Measurements from ENCODE around the gene E2F6.
A peak's percentile ranks its signal among the peaks of the same experiment; 100 is the strongest.

E2F6 gene

GRCh38 chr2:11465485-11466306, at the start of gene E2F6:
E2F6 (minus strand) TSS chr2:11466161; CDS start chr2:11465879, 282 bp downstream.
- peak; percentile 93 for DNase-seq

DNA sequence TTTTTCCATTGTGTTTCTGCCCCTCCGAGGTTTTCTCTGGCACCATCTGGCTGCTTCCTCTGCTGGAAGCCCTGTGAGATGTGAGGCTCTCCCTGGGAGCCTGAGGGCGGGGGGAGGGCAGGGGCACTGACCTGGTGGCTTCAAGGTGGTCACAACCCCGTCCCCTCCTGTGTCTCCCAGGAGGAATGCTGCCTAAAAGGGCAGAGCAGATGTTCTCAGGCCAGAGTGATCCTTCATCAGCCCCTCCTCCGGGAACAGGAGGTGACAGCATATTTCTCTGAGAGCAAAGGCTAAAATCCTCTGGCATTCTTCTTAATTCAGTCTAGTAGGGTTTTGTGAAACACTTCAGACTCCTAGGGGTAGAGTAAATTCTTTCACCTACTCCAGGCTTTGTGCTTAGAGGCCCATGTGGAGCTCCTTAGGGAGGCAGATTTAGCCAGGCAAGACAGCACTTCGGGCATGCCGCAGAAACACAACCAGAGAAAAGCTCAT, 49.6 kb upstream of the E2F6 start:
- DNase-seq = no peak

GRCh38 chr2:11514904-11515303, 48.9 kb upstream of the E2F6 start:
- no peak for DNase-seq

GRCh38 chr2:11514081-11514730, 48.2 kb upstream of the E2F6 start:
- DNase-seq = no peak

DNA sequence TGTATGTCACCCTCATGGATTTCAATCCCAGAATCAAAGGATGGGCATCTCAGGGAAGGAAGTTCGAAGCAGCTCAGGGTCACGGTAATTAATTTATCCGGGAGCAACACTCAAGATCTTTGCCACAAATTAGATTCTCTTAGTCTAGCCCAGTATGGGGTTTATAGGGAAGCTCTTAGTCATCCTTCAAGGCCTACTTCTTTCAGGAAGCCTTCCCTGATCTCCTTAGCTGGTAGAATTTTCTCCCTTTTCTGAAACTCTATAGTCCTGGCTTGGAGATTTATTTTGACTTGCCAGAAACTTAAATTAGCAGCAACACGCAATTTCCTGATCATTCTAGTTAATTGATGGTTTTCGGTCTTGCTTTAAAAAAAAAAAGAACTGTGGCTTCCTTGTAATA, 47.4 kb upstream of the E2F6 start:
- DNase-seq = no peak

DNA sequence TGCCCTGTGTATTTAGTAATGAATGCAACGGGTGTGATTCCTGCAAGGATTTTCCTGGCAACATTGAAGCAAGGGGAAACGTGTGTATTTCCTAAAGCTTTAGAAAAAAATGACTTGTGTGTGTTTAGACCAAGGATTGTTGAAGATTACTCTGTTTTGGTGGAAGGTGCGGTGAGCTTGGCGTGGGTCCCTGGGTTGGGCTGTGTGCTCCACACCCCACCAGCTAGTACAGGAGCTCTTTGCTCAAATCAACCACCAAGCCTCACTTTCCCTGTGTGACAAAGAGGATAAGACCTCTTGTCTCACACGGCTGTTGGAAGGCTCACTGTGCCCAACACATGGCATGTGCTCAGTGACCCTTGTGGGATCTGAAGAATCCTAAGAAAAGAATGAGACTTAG, 46.5 kb upstream of the E2F6 start:
- DNase-seq = no peak

DNA sequence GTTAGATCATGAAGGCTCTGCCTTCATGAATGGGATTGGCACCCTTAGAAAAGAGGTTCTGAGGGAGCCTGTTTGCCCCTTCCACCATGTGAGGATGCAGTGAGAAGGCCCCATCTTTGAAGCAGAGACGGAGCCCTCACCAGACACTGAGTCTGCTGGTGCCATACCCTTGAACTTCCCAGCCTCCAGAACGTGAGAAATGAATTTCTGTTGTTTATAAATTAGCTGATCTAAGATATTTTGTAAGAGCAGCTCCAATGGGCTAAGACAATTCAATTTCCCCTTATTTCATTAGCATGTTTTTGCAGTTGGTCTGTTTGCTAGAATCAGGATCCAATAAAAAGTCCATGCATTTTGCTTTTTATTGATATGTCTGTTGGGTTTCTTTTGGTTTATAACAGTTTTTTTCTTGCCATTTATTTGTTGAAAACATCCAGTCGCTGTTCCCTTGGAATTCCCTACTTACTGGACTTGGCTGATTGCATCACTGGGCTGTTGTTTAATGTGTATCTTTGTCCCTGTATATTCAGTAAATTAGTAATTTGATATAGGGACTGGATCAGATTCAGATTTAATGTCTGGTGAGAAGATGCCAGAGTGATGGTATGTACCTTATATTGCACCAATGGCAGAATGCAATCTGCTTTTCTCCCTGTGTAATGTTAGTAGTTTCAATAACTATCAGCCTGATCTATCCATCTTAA, 43.8 kb upstream of the E2F6 start:
- no peak for DNase-seq

DNA sequence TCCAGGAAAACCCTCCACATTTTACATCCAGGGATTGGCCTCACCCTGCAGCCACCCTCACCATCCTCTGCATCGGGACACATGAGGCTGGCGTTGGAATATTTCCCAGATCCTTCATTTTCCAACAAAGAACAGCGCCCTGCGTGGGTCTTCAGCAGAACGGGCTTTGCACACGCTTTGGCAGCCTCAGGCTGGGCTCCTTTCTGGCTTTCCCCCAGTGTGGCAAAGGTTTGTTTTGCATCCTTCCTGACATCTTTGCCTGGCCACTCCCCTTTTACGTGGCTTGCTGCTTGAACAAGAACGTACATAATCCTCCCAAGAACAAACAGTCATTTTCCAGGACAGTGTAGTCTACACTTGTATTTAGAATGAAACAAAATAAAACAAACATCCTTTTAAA, 42.3 kb upstream of the E2F6 start:
- DNase-seq = no peak

DNA sequence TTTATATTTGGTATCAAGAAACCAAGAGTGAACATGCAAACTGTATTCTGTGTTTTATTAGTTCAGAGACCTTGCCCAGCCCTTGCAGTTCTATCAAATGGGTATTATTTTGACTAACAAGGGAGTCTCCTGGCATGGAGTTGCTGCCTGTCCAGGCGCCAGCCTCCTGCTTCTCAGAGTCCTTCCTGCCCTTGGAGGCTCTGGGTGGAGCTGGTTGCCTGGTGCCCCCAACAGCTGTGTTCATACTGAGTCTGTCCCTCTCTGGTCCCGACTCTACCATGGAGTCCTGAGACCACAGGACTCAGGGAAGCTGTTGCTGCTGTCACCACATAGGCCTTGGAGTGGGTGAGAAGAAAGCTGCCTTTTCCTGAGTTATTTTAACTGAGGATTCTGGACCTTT, 41.6 kb upstream of the E2F6 start:
- no peak for DNase-seq

DNA sequence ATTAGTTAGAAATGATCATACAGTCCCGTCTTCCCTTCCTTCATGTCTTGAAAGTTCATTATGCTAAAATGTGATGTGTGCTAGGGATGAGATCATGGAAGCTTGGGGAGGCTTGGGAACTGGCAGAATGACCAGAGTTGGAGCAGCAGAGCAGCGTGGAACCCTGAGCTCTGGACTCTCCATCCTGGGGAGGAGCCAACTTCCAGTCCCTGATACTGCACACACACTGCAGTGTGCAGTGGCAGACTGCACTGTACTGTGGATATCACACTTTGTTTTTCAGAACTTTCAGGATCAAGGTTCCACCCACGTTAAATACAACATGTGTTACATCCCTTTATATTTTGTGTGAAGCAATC, 40.6 kb upstream of the E2F6 start:
- DNase-seq = no peak

DNA sequence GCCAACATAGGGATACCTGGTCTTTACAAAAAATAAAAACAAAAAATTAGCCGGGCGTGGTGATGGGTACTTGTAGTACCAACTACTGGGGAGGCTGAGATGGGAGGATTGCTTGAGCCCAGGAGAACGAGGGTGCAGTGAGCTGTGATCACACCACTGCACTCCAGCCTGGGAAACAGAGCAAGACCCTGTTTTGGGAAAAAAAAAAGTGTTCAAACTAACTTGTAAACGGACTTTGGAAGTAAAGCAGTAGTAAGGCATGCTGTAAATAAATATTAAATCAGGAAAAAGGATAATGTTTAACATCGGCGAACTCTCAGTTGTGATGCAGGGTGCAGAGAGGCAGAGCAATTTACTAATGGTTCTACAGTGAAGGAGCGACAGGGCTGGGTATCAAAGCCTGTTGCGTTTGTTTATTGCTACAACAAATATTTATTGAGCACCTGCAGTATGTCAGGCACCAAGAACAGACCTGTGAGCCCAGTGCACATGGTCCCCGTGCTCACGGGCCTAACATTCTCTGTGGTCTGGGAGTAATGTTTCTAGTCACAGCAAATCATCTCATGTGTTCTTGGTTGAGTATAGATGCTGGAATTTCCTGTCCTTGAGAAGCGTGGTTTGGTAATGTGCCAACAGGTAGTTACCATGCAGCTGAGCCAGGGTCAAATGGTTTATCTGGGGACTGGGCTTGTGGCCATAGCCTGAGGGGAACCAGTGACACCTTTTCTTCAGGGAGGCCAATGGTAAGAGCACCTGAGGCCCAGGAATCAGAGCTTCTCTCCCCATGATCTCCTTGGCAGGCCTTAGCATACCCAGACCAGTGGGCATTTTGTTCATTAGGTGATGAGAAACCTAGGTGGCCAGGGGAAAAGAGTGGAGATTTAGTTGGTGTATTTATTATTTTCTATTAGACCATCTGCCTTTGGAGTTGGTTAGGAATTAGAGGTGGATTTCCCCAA, 40.0 kb upstream of the E2F6 start:
- DNase-seq = no peak

GRCh38 chr2:11503354-11503927, 37.5 kb upstream of the E2F6 start:
- no peak for DNase-seq

DNA sequence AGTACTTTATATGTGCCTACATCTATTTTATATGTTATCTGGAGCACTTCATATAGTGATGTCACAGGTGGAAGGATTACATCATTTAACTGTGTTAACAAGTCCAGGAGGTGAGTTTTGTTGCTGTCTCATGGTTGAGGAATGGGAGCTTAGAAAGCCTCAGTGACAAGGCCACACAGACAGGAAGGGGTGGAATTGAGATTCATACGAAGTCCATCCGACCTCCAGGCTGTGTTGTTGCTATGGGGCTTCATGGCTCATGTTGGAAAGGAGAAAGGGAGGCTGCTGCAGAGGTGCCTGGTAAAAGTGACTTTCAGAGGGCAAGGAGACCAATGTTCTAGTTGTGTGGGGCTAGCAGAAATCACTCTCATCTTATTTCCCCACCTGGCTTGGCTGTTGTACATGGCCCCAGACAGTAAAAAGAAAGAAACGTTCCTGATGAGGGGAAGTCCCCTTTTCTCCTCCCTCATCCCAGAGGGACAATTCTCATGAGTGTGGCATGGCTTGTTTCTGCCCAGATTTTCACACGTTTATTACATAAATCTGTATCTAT, 36.9 kb upstream of the E2F6 start:
- DNase-seq = no peak

GRCh38 chr2:11500702-11501303, 34.8 kb upstream of the E2F6 start:
- no peak for DNase-seq

DNA sequence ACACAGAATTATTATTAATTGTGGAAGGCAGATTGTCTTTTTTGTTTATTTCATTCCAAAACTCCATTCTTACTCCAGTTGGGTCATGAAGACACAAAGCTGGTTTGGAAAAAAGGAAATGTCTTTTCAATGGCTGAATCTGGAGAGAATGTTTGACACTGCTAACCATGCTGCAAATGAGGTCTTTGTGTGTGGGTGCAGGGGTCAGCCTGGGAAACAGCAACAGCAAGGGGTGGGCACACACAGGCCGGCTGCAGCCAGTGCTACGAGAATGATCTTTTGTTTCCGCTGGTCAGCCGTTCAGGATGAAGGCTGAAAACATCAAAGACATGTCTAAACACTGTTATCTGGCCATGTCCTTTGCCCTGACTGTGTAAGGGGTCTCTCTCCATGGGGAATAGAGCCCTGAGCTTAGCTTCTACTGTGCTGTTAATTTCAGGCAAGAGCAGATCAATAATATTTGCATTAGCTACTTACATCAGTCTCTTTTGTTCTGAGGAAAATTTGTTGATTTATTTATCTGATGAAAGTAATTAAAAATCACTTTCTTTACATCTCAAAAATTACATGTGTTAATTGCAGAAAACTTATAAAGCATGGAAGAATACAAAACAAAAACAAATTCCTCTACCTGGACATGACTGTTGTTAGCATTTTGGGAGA, 33.3 kb upstream of the E2F6 start:
- DNase-seq = no peak

- DNase-seq = no peak
These were observed 32.6 kb upstream of the E2F6 start for GRCh38 chr2:11498543-11499034.

- peak; percentile 56 for DNase-seq
These were observed 30.1 kb upstream of the E2F6 start for GRCh38 chr2:11495844-11496681.

- no peak for DNase-seq
These were observed 28.3 kb upstream of the E2F6 start for GRCh38 chr2:11494310-11494709.

DNA sequence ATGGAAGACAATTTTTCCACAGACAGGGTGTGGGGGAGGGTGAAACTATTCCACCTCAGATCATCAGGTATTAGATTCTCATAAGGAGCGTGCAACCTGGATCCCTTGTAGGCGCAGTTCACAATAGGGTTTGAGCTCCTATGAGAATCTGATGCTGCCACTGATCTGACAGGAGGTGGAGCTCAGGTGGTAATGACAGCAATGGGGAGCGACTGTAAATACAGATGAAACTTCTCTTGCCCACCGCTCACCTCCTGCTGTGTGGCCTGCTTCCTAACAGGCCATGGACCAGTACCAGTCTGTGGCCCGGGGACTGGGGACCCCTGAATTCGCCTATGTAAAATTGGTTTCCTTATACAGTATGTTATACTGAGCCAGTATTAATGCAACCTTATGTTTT, 27.3 kb upstream of the E2F6 start:
- no peak for DNase-seq

- DNase-seq = no peak
These were observed 26.8 kb upstream of the E2F6 start for GRCh38 chr2:11492720-11493119.

Measured in NCI-H2227 treated with DMSO at 0.1 percent for 48 hours (cell line).